Skin epidermis (tissue), 12 donors: ENCODE measurements around the gene CNGA2.

Experiments used
- H3K27ac ChIP-seq, 21 experiments: fragments of 200-600 bp; sonication (generic) in 11 of 21; one replicate each; pipeline ENCODE4 v1.5.0; 2020; ENCODE audit warnings: mild to moderate bottlenecking in 3 of 21, inconsistent platforms in 2 of 21, moderate library complexity in 2 of 21
- H3K4me3 ChIP-seq, 7 experiments: fragments of 200-600 bp; sonication (generic) in 2 of 7; one replicate each; pipeline ENCODE4 v1.5.0; 2020; ENCODE audit warnings: inconsistent platforms in 2 of 7, mild to moderate bottlenecking in 2 of 7, moderate library complexity in 1 of 7

CNGA2 gene

GRCh38 chrX:151790481-151791160 lies 56.1 kb downstream of the CNGA2 start:
- H3K27ac ChIP-seq, result no peak overlapping the region
- H3K4me3 ChIP-seq, result no peak overlapping the region

GRCh38 chrX:151791961-151792360 lies 57.4 kb downstream of the CNGA2 start:
- no peak overlapping the region for H3K27ac ChIP-seq
- H3K4me3 ChIP-seq, result no peak overlapping the region

- no peak overlapping the region for H3K4me3 ChIP-seq
Measured at GRCh38 chrX:151792505-151792904, 58.0 kb downstream of the CNGA2 start.

GRCh38 chrX:151793886-151794285 lies 59.3 kb downstream of the CNGA2 start:
- Histone ChIP-seq H3K27ac (no peak overlapping the region), H3K4me3 (no peak overlapping the region)

More at GRCh38 chrX:151792505-151792904, 58.0 kb downstream of the CNGA2 start:
- H3K27ac ChIP-seq, result no peak overlapping the region
